Measurements from ENCODE around the gene SCN5A. TPM values are rescaled to one million over a fixed set of nuclear protein-coding genes. Genes with fewer than 3 reads are reported as not detected.

Gene SCN5A
- total and polyA plus RNA-seq, 2 of the 13 experiments (the other 11 are each of a cell fraction or from before 2014, with no cell fraction given): 0.22 TPM; not detected in 1

GRCh38 chr3:38558864-38559263 is 90.6 kb downstream of the SCN5A start:
- ATAC-seq: no peak
- no peak overlapping the region for H3K27ac ChIP-seq (ENCODE audit: extremely low read length, insufficient read depth, low read length)
- DNase-seq (ENCODE audit: low spot score): no peak
- intact Hi-C loops (cut with micrococcal nuclease; ENCODE audit: unreplicated experiment) (no loop called here), in situ Hi-C loops (cut with HindIII; ENCODE audit: extremely low pct_ligation_motif_present, low pct_unique_long_range_greater_than_20kb) (no loop called here)
- peaks cover 1 to 9% of the 10 kb centered on the region in 2 experiments; a peak in 1 of 5 replicates for H3K27me3 ChIP-seq (ENCODE audit: control insufficient read depth in 1 of 2, insufficient read depth in 2 of 2, low read length in 2 of 2)
- H3K9ac ChIP-seq (ENCODE audit: insufficient read depth, low read depth, low read length): no peak overlapping the region
- H3K4me2 ChIP-seq (ENCODE audit: low read depth, low read length): no peak overlapping the region
- no TSS peak for BruUV-seq (replicated peaks)
- peaks cover 2% of the 10 kb centered on the region; the same call in 1 of the 2 replicates for H4K20me1 ChIP-seq (ENCODE audit: insufficient read depth, low read length)
- TF ChIP-seq POGK (CRISPR knock-in tag; conservative IDR thresholded peaks at IDR 0.05): no peak
- no peak for TF ChIP-seq POGZ (CRISPR knock-in tag; IDR thresholded peaks at IDR 0.05)
- TF ChIP-seq ZNF83 (CRISPR knock-in tag; IDR thresholded peaks at IDR 0.05; ENCODE audit: borderline replicate concordance): no peak
- no peaks in the 10 kb centered on the region for H3K9me3 ChIP-seq (ENCODE audit: low read length)
- no peak overlapping the region for H2AFZ ChIP-seq (ENCODE audit: low read length)
- POLR2A ChIA-PET: no interaction called here
- CTCF ChIA-PET (ENCODE audit: low intra/inter-chr PET ratio, low total read pairs): no interaction called here
- H3K79me2 ChIP-seq (ENCODE audit: insufficient read depth, low read length): no peaks in the 10 kb centered on the region
- no peaks in the 10 kb centered on the region for H3K4me1 ChIP-seq (ENCODE audit: insufficient read depth, low read length)
- 0% methylated on average over 1 of the region's 1 CpG for WGBS (ENCODE audit: low lambda C conversion rate)
- no peaks in the 10 kb centered on the region for H3K36me3 ChIP-seq (replicated peaks in 1 of 2; ENCODE audit: control insufficient read depth in 1 of 2, insufficient read depth in 2 of 2, low read length in 2 of 2)
- FAIRE-seq: no peak
- H3K4me3 ChIP-seq (replicated peaks in 1 of 3; ENCODE audit: insufficient read depth in 1 of 3, low read depth in 2 of 3, low read length in 3 of 3): no peak overlapping the region

- Histone ChIP-seq H3K36me3 (replicated peaks in 1 of 2; ENCODE audit: control insufficient read depth in 1 of 2, insufficient read depth in 2 of 2, low read length in 2 of 2) (no peaks in the 10 kb centered on the region), H3K9me3 (ENCODE audit: low read length) (no peaks in the 10 kb centered on the region), H2AFZ (ENCODE audit: low read length) (no peak overlapping the region), H3K4me3 (replicated peaks in 1 of 3; ENCODE audit: insufficient read depth in 1 of 3, low read depth in 2 of 3, low read length in 3 of 3) (no peak overlapping the region), H3K79me2 (ENCODE audit: insufficient read depth, low read length) (no peaks in the 10 kb centered on the region), H3K27me3 (ENCODE audit: control insufficient read depth in 1 of 2, insufficient read depth in 2 of 2, low read length in 2 of 2) (peaks cover 0 to 9% of the 10 kb centered on the region in 2 experiments; a peak in 2 of 5 replicates), H3K4me1 (ENCODE audit: insufficient read depth, low read length) (no peaks in the 10 kb centered on the region), H3K9ac (ENCODE audit: insufficient read depth, low read depth, low read length) (no peak overlapping the region), H4K20me1 (ENCODE audit: insufficient read depth, low read length) (peaks cover 2% of the 10 kb centered on the region; the same call in 1 of the 2 replicates), H3K4me2 (ENCODE audit: low read depth, low read length) (no peak overlapping the region), H3K27ac (ENCODE audit: extremely low read length, insufficient read depth, low read length) (no peak overlapping the region)
- FAIRE-seq: no peak
- in situ Hi-C loops (cut with HindIII; ENCODE audit: extremely low pct_ligation_motif_present, low pct_unique_long_range_greater_than_20kb) (no loop called here), intact Hi-C loops (cut with micrococcal nuclease; ENCODE audit: unreplicated experiment) (no loop called here)
- WGBS (ENCODE audit: low lambda C conversion rate): 0% methylated on average over 3 of the region's 4 CpGs
- no peak for TF ChIP-seq ZSCAN22 (CRISPR knock-in tag; IDR thresholded peaks at IDR 0.05)
- no peak for TF ChIP-seq JUNB (CRISPR knock-in tag; IDR thresholded peaks at IDR 0.05; ENCODE audit: borderline replicate concordance)
- no peak for TF ChIP-seq KLF13 (CRISPR knock-in tag; IDR thresholded peaks at IDR 0.05)
- TF ChIP-seq ZNF33B (CRISPR knock-in tag; IDR thresholded peaks at IDR 0.05): no peak
- no peak for ATAC-seq
- POLR2A ChIA-PET: no interaction called here
- CTCF ChIA-PET (ENCODE audit: low intra/inter-chr PET ratio, low total read pairs): no interaction called here
- no peak for DNase-seq (ENCODE audit: low spot score)
- no TSS peak for BruUV-seq (replicated peaks)
Measured at GRCh38 chr3:38556640-38557358, 92.7 kb downstream of the SCN5A start.
